Tibial nerve (tissue), 4 donors: ENCODE data around the gene TMEM258. TPM values are rescaled to one million over a fixed set of nuclear protein-coding genes. Genes with fewer than 3 reads are reported as not detected.
A peak's percentile ranks its signal among the peaks of the same experiment; 100 is the strongest.

Experiments
- DNase-seq, 2 donors: peaks; one replicate each; pipeline ENCODE4 v3.0.0-alpha.2; 2019; ENCODE audit warnings: low spot score in 2 of 2
- H3K27ac ChIP-seq, 4 donors: fragments of 200-600 bp; sonication (generic) in 3 of 4; one replicate each; pipeline ENCODE4 v1.5.1; 2017 to 2019; ENCODE audit warnings: mild to moderate bottlenecking in 1 of 4
- H3K27me3 ChIP-seq, 2 donors: fragments of 200-600 bp; sonication (generic) in 1 of 2; one replicate each; pipeline versions ENCODE4 v1.5.1 to v1.6.0; 2017 to 2019
- H3K36me3 ChIP-seq, 3 donors: fragments of 200-600 bp; sonication (generic); one replicate each; pipeline ENCODE4 v1.5.1; 2018 to 2019
- H3K4me1 ChIP-seq, 4 donors: fragments of 200-600 bp; sonication (generic) in 3 of 4; one replicate each; pipeline ENCODE4 v1.5.1; 2017 to 2019
- H3K4me3 ChIP-seq, 4 donors: fragments of 200-600 bp; sonication (generic) in 3 of 4; one replicate each; pipeline ENCODE4 v1.5.1; 2017 to 2019; ENCODE audit warnings: mild to moderate bottlenecking in 1 of 4, moderate library complexity in 1 of 4
- H3K9me3 ChIP-seq, 4 donors: fragments of 200-600 bp; sonication (generic) in 3 of 4; one replicate each; pipeline ENCODE4 v1.5.1; 2017 to 2019
- CTCF ChIP-seq, 5 experiments: fragments of 200-600 bp in 3 of 5; fragments of 450-650 bp in 2 of 5; sonication (generic) in 3 of 5; IDR thresholded peaks; one replicate each; pipeline ENCODE4 v1.5.1; 2016 to 2019; ENCODE audit warnings: antibody characterized with exemption in 5 of 5, mild to moderate bottlenecking in 3 of 5, moderate library complexity in 2 of 5
- EP300 ChIP-seq, 2 donors: sonication (generic); formaldehyde crosslinking; IDR thresholded peaks; one replicate each; pipeline ENCODE4 v1.6.1; 2017; ENCODE audit warnings: antibody characterized with exemption in 2 of 2, mild to moderate bottlenecking in 1 of 2
- POLR2A ChIP-seq, 2 donors: fragments of 450-650 bp; IDR thresholded peaks; one replicate each; pipeline ENCODE4 v1.6.1; 2017; ENCODE audit warnings: antibody characterized with exemption in 2 of 2, mild to moderate bottlenecking in 2 of 2, moderate library complexity in 2 of 2
- WGBS, 2 donors: methylation state at CpG; one replicate each; pipeline ENCODE4 v1.1.5; 2018; 5-methylcytosine and 5-hydroxymethylcytosine counted together
- total RNA-seq, 4 donors: library from RNA; depleted of rRNA; stranded (reverse); fragments of >200 nt; gene quantifications; one replicate each; pipeline ENCODE4 v1.1.0, GENCODE V29; 2016

TMEM258 gene
- total RNA-seq, 4 donors from 2014 or later: 21.9 to 56.7 (median 45.2) TPM

DNA sequence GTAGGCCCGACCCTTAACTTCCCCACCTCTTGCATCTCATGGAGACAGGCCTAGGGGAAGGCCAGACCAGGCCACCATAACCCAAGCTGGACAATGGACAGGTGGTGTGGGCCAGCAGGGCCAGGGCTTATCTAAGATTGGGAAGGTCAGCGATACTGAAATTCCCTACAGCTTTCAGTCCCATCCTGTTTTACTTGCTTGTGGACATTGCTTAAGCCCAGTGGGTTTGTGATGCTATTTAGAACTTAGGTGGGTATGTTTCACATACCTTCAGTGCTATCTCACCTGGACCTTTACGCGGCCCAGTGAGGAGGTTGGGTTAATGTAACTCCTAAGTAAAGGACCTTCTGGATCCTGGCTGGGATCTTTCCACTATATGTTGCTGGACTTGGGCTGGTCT is 37.4 kb upstream of the TMEM258 start:
- no peaks in the 10 kb centered on the region for H3K9me3 ChIP-seq
- TF ChIP-seq EP300 (IDR thresholded peaks at IDR 0.05) (no peak), CTCF (IDR thresholded peaks at IDR 0.05) (no peak), POLR2A (IDR thresholded peaks at IDR 0.05) (no peak)
- 61 to 67% methylated on average over 4 of the region's 4 CpGs for WGBS, 2 donors
- peaks cover 0 to 81% (median 37%) of the 10 kb centered on the region in 4 donors for H3K4me1 ChIP-seq
- H3K27me3 ChIP-seq: no peaks in the 10 kb centered on the region
- DNase-seq: no peak
- peak overlapping the region in 3 of 4 donors; percentile 78 to 90 (median 86) for H3K27ac ChIP-seq
- peak overlapping the region in 3 of 4 donors; percentile 53 to 72 (median 69) for H3K4me3 ChIP-seq
- no peaks in the 10 kb centered on the region for H3K36me3 ChIP-seq

DNA sequence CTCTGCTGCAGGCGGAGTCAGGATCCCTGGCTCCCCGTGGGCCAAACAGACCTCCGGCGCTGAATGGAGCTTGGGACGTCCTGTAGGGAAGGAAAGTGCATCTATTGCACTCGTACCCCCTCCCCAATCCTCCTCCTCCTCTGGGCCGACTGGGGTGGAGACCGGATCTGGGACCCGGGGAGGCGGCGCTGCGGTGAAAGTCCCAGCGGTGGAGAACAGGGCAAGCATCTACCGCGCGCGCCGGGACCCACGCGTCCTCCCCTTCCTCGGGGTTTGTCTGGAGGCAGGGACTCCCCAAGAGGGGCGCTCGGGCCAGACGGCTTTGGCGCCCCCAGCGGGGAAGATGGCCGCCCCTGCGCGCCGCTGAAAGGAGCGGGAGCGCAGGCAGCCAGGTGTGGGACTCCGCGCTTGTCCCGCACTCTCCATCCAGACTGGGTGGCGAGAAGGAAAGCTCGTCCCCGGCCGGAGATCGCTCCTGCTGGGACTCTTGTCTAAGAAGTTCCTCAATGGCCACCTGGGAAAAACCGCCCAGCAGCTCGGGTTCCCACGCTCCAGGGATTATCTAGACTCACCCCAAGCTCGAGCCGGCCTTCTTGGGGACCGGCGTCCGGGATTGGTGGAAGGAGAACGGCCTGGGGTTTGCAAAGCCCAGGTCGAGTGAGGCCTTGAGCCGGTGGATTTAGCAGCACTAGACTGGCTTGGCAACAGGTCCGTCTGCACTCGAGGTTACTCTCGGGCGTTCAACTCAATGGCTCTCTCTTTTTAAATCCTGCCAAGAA is 36.4 kb upstream of the TMEM258 start:
- no peaks in the 10 kb centered on the region for H3K9me3 ChIP-seq
- no peaks in the 10 kb centered on the region for H3K36me3 ChIP-seq
- H3K27ac ChIP-seq: peak overlapping the region; percentile 1 to 90 (median 82)
- no peak for DNase-seq
- WGBS, 2 donors: 3 to 6% methylated on average over 20 to 26 of the region's 55 CpGs
- TF ChIP-seq POLR2A (IDR thresholded peaks at IDR 0.05): peak in 1 of 2 donors; percentile 20
- TF ChIP-seq CTCF (IDR thresholded peaks at IDR 0.05): peak in 4 of 5 experiments; percentile 36 to 51 (median 46)
- TF ChIP-seq EP300 (IDR thresholded peaks at IDR 0.05): no peak
- no peaks in the 10 kb centered on the region for H3K27me3 ChIP-seq
- peaks cover 0 to 71% (median 28%) of the 10 kb centered on the region in 4 donors for H3K4me1 ChIP-seq
- H3K4me3 ChIP-seq: peak overlapping the region; percentile 37 to 72 (median 61)

- TF ChIP-seq CTCF (IDR thresholded peaks at IDR 0.05): no peak
- no peak for TF ChIP-seq POLR2A (IDR thresholded peaks at IDR 0.05)
- TF ChIP-seq EP300 (IDR thresholded peaks at IDR 0.05): no peak
- Histone ChIP-seq H3K36me3 (no peaks in the 10 kb centered on the region), H3K4me1 (peaks cover 0 to 66% (median 26%) of the 10 kb centered on the region in 4 donors), H3K27ac (peak overlapping the region; percentile 1 to 90 (median 82)), H3K4me3 (peak overlapping the region; percentile 37 to 72 (median 61)), H3K27me3 (no peaks in the 10 kb centered on the region), H3K9me3 (no peaks in the 10 kb centered on the region)
- 0 to 1% methylated on average over 1 to 16 of the region's 16 CpGs for WGBS, 2 donors
- DNase-seq: no peak
These were observed 35.9 kb upstream of the TMEM258 start for GRCh38 chr11:61828379-61828628.

- H3K4me1 ChIP-seq: peaks cover 0 to 61% (median 26%) of the 10 kb centered on the region in 4 donors
- DNase-seq: peak; percentile 78 to 83
These were observed 35.4 kb upstream of the TMEM258 start, which contains the start of gene FADS2 for GRCh38 chr11:61827571-61828378. Gene FADS2, plus strand, starts transcription at chr11:61828300. Its CDS starts 91 bp downstream, at chr11:61828391.

More at GRCh38 chr11:61827571-61828378, 35.4 kb upstream of the TMEM258 start, which contains the start of gene FADS2:
- H3K36me3 ChIP-seq: no peaks in the 10 kb centered on the region
- TF ChIP-seq CTCF (IDR thresholded peaks at IDR 0.05) (peak in 2 of 5 experiments; percentile 30 to 33), EP300 (IDR thresholded peaks at IDR 0.05) (peak in 1 of 2 donors; percentile 72), POLR2A (IDR thresholded peaks at IDR 0.05) (peak in 1 of 2 donors; percentile 49)
- no peaks in the 10 kb centered on the region for H3K9me3 ChIP-seq
- H3K27ac ChIP-seq: peak within 1 kb of the TSS; percentile 46 to 90 (median 82)
- H3K4me3 ChIP-seq: peak within 1 kb of the TSS; percentile 37 to 72 (median 61)
- WGBS, 2 donors: 1% methylated on average over 62 to 67 of the region's 83 CpGs
- no peaks in the 10 kb centered on the region for H3K27me3 ChIP-seq
